Keratinocyte (primary cell): ENCODE results near the gene RASAL2. TPM values are rescaled to one million over a fixed set of nuclear protein-coding genes. Genes with fewer than 3 reads are reported as not detected.

Experiments
- DNase-seq: peaks from one replicate; pipeline ENCODE4 v3.0.0-alpha.2; 2011; ENCODE audit warnings: low read depth, missing footprints, low spot score
- FAIRE-seq: peaks from 2 replicates; lab custom pipeline; 2011; peaks lifted over from hg19 to GRCh38; lab: Jason Lieb, UNC
- H2AFZ ChIP-seq: 2 replicates; pipeline ENCODE4 v1.6.0; 2012; ENCODE audit warnings: low read length, control low read depth, inconsistent platforms; ENCODE audit not compliant: control insufficient read depth
- H3K27ac ChIP-seq: 2 replicates; pipeline ENCODE4 v1.5.1; 2011; ENCODE audit warnings: low read length; ENCODE audit not compliant: control insufficient read depth, insufficient read depth
- H3K27me3 ChIP-seq: 3 replicates; pipeline ENCODE4 v1.6.0; 2011; ENCODE audit warnings: low read length; ENCODE audit not compliant: control insufficient read depth, insufficient read depth; ENCODE audit errors: extremely low read depth
- H3K36me3 ChIP-seq, 2 experiments: 2 replicates in 1 of 2; 3 replicates in 1 of 2; pipeline ENCODE4 v1.5.1; 2011; ENCODE audit warnings: low read length in 2 of 2, mild to moderate bottlenecking in 1 of 2; ENCODE audit not compliant: control insufficient read depth in 2 of 2, insufficient read depth in 2 of 2; ENCODE audit errors: extremely low read depth in 1 of 2
- H3K4me1 ChIP-seq: 3 replicates; pipeline ENCODE4 v1.5.1; 2011; ENCODE audit warnings: low read length; ENCODE audit not compliant: control insufficient read depth, insufficient read depth; ENCODE audit errors: extremely low read depth
- H3K4me2 ChIP-seq: 3 replicates; pipeline ENCODE4 v1.6.0; 2011; ENCODE audit warnings: low read depth, low read length; ENCODE audit not compliant: control insufficient read depth, insufficient read depth; ENCODE audit errors: extremely low read depth
- H3K4me3 ChIP-seq, 3 experiments: fragments of 200-600 bp in 1 of 3; sonication (generic) in 1 of 3; 2 replicates in 2 of 3; 3 replicates in 1 of 3; pipeline ENCODE4 v1.5.1; 2011 to 2016; ENCODE audit warnings: low read length in 3 of 3, mild to moderate bottlenecking in 3 of 3, control low read depth in 2 of 3, inconsistent platforms in 1 of 3, low read depth in 1 of 3, mixed read lengths in 1 of 3, mixed run types in 1 of 3, moderate library complexity in 1 of 3; ENCODE audit not compliant: control insufficient read depth in 2 of 3, insufficient read depth in 2 of 3; ENCODE audit errors: extremely low read depth in 1 of 3
- H3K79me2 ChIP-seq: 2 replicates; pipeline ENCODE4 v1.6.0; 2012; ENCODE audit warnings: low read length; ENCODE audit not compliant: control insufficient read depth, insufficient read depth
- H3K9ac ChIP-seq: 3 replicates; pipeline ENCODE4 v1.6.0; 2011; ENCODE audit warnings: low read length; ENCODE audit not compliant: control insufficient read depth, insufficient read depth; ENCODE audit errors: extremely low read depth
- H3K9me1 ChIP-seq: 3 replicates; pipeline ENCODE4 v1.6.0; 2011; ENCODE audit warnings: low read length; ENCODE audit not compliant: control insufficient read depth, insufficient read depth; ENCODE audit errors: extremely low read depth
- H3K9me3 ChIP-seq: 2 replicates; pipeline ENCODE4 v1.5.1; 2012; ENCODE audit warnings: low read depth, low read length; ENCODE audit not compliant: control insufficient read depth
- H4K20me1 ChIP-seq: 3 replicates; pipeline ENCODE4 v1.6.0; 2011; ENCODE audit warnings: low read length; ENCODE audit not compliant: control insufficient read depth, insufficient read depth; ENCODE audit errors: extremely low read depth
- CTCF ChIP-seq, 3 experiments: IDR thresholded peaks in 1 of 3; conservative IDR thresholded peaks in 1 of 3; optimal IDR thresholded peaks in 1 of 3; 2 replicates in 2 of 3; 3 replicates in 1 of 3; pipeline versions ENCODE3 to v1.5.1; 2011; ENCODE audit warnings: low read length in 3 of 3, mild to moderate bottlenecking in 3 of 3, moderate library complexity in 2 of 3, control low read depth in 1 of 3, inconsistent platforms in 1 of 3; ENCODE audit not compliant: insufficient read depth in 2 of 3; ENCODE audit errors: extremely low read depth in 1 of 3
- EZH2 ChIP-seq: IDR thresholded peaks from one replicate; pipeline ENCODE4 v1.6.1; 2012; ENCODE audit warnings: inconsistent platforms, mild to moderate bottlenecking, low read length, moderate library complexity
- dilution Hi-C: fragments of 300-500 bp; cut with MboI; formaldehyde crosslinking; loops from one replicate; pipeline ENCODE4 v1.7.0; 2020; ENCODE audit warnings: low sequenced_read_pairs; ENCODE audit not compliant: extremely low pct_ligation_motif_present
- polyA plus RNA-seq, 5 experiments: library from polyadenylated mRNA; depleted of rRNA in 3 of 5; stranded (reverse) in 3 of 5; stranded (forward) in 1 of 5; unstranded in 1 of 5; fragments of >200 nt; gene quantifications; 1 replicate in 1 of 5; 2 replicates in 3 of 5; 3 replicates in 1 of 5; pipeline versions ENCODE4 v1.2.1 to v1.2.3, GENCODE V29; 2011 to 2012; ENCODE audit warnings: missing spikeins in 2 of 5, low read depth in 1 of 5, low replicate concordance in 1 of 5

The RASAL2 gene
- polyA plus RNA-seq, 1 donor (not counting 4 experiments of a cell fraction or from before 2014, with no cell fraction given), result 27.2 TPM

GRCh38 chr1:178506177-178506576 lies 412.3 kb downstream of the RASAL2 start:
- no peak for TF ChIP-seq EZH2
- TF ChIP-seq CTCF (optimal IDR thresholded peaks at IDR 0.05 in 1 of 3, IDR thresholded peaks at IDR 0.05 in 1 of 3, conservative IDR thresholded peaks at IDR 0.05 in 1 of 3; ENCODE audit: extremely low read depth in 1 of 3, insufficient read depth in 2 of 3, low read length in 3 of 3), result no peak
- Histone ChIP-seq H3K79me2 (no peaks in the 10 kb centered on the region), H3K9me3 (no peaks in the 10 kb centered on the region), H3K9ac (no peak overlapping the region), H3K27ac (no peak overlapping the region), H3K27me3 (no peaks in the 10 kb centered on the region), H3K4me1 (peaks cover 11% of the 10 kb centered on the region), H3K4me2 (no peak overlapping the region), H3K9me1 (peaks cover 3% of the 10 kb centered on the region), H2AFZ (no peak overlapping the region), H4K20me1 (no peaks in the 10 kb centered on the region), H3K36me3 (no peaks in the 10 kb centered on the region), H3K4me3 (no peak overlapping the region)
- DNase-seq (no peak), FAIRE-seq (no peak)
- dilution Hi-C loops, result no loop called here

- H2AFZ ChIP-seq, result no peak overlapping the region
- FAIRE-seq, result no peak
- H3K9me3 ChIP-seq, result no peaks in the 10 kb centered on the region
- dilution Hi-C loops, result no loop called here
- no peak overlapping the region for H3K4me2 ChIP-seq
- no peak for TF ChIP-seq EZH2
- TF ChIP-seq CTCF (optimal IDR thresholded peaks at IDR 0.05 in 1 of 3, IDR thresholded peaks at IDR 0.05 in 1 of 3, conservative IDR thresholded peaks at IDR 0.05 in 1 of 3; ENCODE audit: extremely low read depth in 1 of 3, insufficient read depth in 2 of 3, low read length in 3 of 3), result no peak
- H3K27me3 ChIP-seq, result no peaks in the 10 kb centered on the region
- DNase-seq, result no peak
- H3K9me1 ChIP-seq, result peaks cover 3% of the 10 kb centered on the region
- no peak overlapping the region for H3K9ac ChIP-seq
- no peaks in the 10 kb centered on the region for H4K20me1 ChIP-seq
- no peak overlapping the region for H3K4me3 ChIP-seq
- H3K27ac ChIP-seq, result no peak overlapping the region
- H3K4me1 ChIP-seq, result peaks cover 11% of the 10 kb centered on the region
- H3K79me2 ChIP-seq, result no peaks in the 10 kb centered on the region
- H3K36me3 ChIP-seq, result no peaks in the 10 kb centered on the region
Observed at GRCh38 chr1:178506669-178507068, 412.8 kb downstream of the RASAL2 start.
